GM18870 (cell line): ENCODE results near the gene NEK1.

Source experiments
- ATAC-seq: cut with Tn5 transposase; IDR thresholded peaks from one replicate; pipeline ENCODE4 v1.9.1; 2021; ENCODE audit warnings: moderate library complexity; ENCODE audit not compliant: unreplicated experiment

The NEK1 gene

DNA sequence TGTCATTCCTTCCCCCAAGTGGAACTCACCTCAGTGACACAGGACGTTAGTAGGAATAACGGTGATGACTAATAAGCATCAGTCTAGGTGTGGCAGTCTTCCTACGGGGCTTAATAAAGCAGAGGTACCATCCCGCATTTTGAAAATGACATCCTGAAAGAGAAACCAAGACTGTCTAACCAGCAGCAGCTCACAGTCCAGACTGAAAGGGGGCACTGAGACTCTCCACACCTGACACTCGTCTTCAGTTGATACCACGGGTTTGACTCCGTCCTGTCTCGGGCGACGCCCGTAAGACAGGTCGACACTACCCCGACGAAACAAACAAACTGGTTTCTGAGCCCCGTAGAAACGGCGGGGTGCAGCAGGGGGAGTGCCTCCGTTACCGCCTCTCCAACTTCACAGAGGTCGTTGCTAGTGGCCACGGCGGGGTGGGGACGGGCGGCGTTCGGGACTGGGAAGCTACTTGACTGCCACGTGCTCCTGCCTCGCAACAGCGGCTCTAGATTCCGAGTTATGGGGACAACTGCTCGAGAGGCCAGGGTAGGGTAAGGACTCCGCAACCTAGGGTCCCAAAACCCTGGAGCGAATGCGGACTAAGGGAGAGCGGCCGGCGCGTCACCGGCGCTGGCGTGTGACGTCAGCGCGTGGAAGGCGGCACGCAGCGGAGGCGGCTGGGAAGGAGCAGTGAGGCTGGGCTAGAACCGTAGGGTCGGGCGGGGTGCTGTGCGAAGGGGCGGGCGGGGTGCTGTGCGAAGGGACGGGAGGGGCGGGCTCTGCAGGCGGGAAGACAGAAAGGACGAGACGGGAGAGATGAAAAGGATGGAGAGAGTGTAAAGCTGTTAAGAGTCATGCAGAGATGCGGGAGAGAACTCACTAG, at the start of gene NEK1:
Gene NEK1 (minus strand): TSS at position 593 of the 880 bp plus-strand sequence. CDS start 9,953 bp downstream, outside the sequence.
- peak; percentile 76 for ATAC-seq

DNA sequence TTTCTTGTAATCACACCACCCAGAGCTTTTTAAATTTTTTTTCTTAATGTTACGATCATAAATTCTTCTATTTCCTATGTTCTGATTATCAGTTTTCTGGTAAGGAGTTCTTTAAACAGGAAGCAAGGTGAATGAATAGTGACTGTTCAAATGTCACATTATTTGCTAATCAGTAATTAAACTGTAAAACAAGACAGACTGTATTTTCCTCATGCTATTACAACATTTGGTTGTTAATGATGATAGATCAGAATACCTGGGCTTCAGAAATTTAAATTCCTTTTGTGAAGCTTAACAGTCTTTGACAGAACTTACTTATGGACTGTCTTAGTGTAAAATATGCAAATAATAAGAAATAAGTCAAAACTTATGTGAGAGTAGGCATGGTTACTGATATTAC, 49.4 kb upstream of the NEK1 start:
- no peak for ATAC-seq

GRCh38 chr4:169660929-169661328, 48.5 kb upstream of the NEK1 start:
- ATAC-seq, result no peak

GRCh38 chr4:169659716-169660670, 47.6 kb upstream of the NEK1 start:
- peak; percentile 98 for ATAC-seq

GRCh38 chr4:169658975-169659715, 46.8 kb upstream of the NEK1 start:
- no peak for ATAC-seq

- no peak for ATAC-seq
Measured at GRCh38 chr4:169658196-169658595, 45.8 kb upstream of the NEK1 start.

DNA sequence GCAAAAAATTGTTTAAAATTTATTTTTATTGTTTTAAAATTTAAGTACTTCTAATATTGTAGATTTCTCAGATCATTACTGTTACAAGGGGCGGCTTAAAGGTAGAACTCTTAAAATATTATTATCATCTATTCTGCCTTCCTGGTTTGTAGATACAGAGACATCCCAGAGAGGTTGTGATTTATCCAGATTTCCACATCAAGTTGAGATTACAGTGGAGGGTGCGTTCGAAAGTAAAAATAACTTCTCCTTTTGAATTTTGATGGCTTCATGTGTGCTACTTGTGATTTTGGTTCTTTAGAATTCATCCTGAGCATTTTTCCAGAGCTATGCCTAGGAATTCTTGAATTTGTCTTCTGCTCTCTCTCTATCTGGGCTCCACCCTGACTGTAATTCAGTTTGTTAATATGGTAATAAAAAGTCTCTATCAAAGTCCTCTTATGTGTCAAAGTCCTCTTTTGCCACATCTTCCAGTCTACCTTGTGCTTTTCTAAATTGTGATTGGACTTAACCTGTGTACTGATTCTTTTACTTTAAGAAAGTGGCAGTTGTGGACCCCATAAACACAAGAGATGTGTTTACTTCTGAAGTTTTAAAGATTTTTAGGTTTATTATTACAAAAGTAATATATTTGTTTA, 45.2 kb upstream of the NEK1 start:
- ATAC-seq, result no peak

DNA sequence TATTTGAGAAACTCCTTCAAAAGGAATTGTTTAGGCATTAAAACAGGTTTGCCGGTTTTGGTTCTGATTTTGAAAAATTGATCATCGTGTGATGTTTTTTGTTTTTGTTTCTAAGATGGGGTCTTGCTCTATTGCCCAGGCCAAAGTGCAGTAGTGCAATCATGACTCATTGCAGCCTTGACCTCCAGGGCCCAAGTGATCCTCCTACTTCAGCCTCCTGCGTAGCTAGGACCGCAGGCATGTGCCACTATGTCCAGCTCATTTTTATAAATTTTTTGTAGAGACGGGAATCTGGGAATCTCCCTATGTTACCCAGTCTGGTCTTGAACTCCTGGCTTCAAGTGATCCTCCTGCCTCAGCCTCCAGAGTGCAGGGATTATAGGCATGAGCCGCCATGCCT, 43.0 kb upstream of the NEK1 start:
- no peak for ATAC-seq

- no peak for ATAC-seq
Measured at GRCh38 chr4:169652535-169652934, 40.2 kb upstream of the NEK1 start.

DNA sequence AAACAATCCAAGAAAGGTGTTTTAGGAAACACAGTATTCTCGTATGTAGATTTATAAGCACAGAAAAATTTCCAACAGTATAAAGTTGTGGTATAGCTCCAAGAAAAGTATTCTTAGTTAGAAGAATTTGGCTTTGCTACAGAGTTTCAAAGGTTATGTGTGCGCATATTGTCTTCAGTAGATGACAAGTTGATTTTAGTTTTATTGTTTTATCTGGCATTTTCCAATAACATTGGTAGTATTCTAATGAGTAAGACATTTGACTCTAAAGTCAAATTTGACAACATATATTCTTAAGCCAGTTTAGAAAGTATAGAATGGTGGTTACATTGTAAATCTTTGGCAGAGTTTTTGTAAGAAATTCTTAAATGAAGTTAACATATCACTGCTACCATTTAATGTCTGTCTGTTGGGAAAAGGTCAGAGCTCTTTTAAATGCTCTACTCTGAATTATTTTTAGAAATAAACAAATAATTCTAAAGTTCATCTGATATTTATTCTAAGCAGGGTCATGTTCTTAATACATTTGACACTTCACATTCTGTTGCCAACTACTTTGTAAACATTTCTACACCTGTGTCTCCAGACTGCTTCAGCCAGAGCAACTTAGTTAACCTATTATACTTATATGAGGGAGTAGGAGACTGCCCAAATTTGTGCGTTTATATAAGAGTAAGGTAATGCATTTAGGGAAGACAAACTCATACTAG, 38.0 kb upstream of the NEK1 start:
- ATAC-seq, result no peak

DNA sequence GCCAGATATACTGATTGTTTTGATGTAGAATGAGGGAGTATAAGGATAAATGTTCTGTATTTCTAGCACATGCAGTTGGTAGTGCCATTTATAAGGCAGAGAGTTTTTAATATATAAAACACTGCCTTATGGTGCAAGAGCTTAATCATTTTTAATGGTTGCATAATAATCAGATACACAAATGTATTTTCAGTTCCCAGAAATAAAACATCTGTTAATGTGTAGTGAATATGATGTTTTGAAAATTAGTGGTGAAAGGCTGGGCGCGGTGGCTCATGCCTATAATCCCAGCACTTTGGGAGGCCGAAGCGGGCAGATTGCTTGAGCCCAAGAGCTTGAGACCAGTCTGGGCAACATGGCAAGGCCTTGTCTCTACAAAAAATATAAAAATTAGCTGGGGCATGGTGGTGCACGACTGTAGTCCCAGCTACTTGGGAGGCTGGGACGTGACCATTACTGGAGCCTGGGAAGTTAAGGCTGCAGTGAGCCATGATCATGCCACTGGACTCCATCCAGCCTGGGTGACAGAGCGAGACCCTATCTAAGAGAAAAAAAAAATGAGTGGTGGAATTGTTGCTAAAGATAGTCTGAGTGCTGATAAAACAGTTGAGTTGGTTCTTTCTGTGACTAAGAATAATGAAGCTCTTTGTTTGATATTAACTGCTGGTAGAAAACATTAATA, 37.3 kb upstream of the NEK1 start:
- ATAC-seq, result no peak

- no peak for ATAC-seq
Measured at GRCh38 chr4:169645627-169646026, 33.2 kb upstream of the NEK1 start.

- ATAC-seq, result no peak
Measured at GRCh38 chr4:169644802-169645201, 32.4 kb upstream of the NEK1 start.

- ATAC-seq, result no peak
Measured at GRCh38 chr4:169640261-169640870, 28.0 kb upstream of the NEK1 start.

GRCh38 chr4:169634975-169635374, 22.6 kb upstream of the NEK1 start:
- no peak for ATAC-seq

- ATAC-seq, result no peak
Measured at GRCh38 chr4:169632896-169633295, 20.5 kb upstream of the NEK1 start.

- ATAC-seq, result no peak
Measured at GRCh38 chr4:169630069-169630468, 17.7 kb upstream of the NEK1 start.

DNA sequence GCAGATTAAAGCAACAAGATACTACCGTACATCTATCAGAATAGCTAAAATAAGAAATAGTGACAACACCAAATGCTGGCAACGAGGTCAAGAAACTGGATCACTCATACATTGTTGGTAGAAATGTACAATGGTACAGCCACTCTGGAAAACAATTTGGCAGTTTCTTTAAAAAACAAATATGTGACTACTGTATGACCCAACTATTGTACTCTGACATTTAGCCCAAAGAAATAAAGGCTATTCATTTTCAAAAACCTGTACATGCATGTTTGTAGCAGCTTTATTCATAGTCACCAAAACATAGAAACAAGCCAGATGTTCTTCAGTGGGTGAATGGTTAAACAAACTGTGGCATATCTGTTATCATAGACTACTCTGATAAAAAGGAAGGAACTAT, 16.2 kb upstream of the NEK1 start:
- ATAC-seq, result no peak

GRCh38 chr4:169627307-169627706, 14.9 kb upstream of the NEK1 start:
- ATAC-seq, result peak; percentile 46
